ENCODE results near the gene HIF3A. TPM values are rescaled to one million over a fixed set of nuclear protein-coding genes. Genes with fewer than 3 reads are reported as not detected.

HIF3A gene
- total RNA-seq, 4 donors from 2014 or later = 5.9 to 29.2 (median 13.9) TPM

DNA sequence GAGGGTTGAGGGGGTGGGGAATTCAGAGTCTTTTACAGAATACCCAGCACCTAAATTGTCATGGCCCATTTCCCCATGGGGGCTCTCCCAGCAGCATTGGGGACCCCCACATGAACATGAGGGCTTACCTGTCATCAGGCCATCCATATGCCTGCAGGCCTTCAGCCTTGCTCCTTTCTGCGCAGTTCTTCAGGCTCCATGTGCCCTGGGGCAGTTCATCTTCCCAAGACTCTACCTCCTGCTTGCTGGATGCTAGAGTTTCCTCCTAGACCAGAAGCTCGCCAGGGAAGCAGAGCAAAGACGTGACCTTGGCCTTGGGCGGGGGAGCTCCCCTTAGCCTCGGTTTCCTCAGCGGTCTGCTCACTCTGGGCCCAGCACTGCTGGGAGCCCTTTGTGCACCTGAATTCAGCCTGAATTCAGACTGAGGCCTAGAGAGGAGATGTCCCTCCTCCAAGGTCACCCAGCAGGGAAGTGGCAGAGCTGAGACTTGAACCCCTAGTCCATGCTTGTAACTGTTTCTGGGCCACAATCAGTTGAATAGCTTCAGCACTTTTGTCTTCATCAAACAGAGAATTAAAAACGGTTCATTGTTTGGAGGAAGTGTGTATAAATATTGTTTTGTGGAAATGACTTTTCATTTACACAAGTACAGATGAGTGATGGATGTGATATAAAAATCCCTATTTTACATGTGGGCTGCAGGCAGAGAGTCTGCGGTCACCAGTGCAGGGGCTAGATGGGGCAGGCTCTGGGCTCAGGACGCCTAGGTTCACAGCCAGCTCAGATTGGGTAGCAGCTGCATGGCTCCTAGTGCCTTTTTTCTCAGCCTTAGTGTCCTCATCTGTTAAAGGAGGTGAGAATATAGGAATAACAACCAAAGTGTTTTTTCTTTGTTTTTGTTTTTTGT is 59.6 kb downstream of the HIF3A start:
- H3K4me1 ChIP-seq = peaks cover 3 to 6% of the 10 kb centered on the region in 2 donors
- H3K27me3 ChIP-seq = no peaks in the 10 kb centered on the region
- H3K36me3 ChIP-seq = peaks cover 0 to 23% of the 10 kb centered on the region in 2 donors
- no peak overlapping the region for H3K27ac ChIP-seq
- H3K4me3 ChIP-seq = no peak overlapping the region
- no peak for ATAC-seq
- no peak for TF ChIP-seq POLR2A (IDR thresholded peaks at IDR 0.05)
- in situ Hi-C loops (cut with MboI; ENCODE audit: low sequenced_read_pairs in 4 of 4) (no loop called here), intact Hi-C loops (cut with DNase I; ENCODE audit: low total_unique reads) (no loop called here)
- no peak for DNase-seq
- no peaks in the 10 kb centered on the region for H3K9me3 ChIP-seq

DNA sequence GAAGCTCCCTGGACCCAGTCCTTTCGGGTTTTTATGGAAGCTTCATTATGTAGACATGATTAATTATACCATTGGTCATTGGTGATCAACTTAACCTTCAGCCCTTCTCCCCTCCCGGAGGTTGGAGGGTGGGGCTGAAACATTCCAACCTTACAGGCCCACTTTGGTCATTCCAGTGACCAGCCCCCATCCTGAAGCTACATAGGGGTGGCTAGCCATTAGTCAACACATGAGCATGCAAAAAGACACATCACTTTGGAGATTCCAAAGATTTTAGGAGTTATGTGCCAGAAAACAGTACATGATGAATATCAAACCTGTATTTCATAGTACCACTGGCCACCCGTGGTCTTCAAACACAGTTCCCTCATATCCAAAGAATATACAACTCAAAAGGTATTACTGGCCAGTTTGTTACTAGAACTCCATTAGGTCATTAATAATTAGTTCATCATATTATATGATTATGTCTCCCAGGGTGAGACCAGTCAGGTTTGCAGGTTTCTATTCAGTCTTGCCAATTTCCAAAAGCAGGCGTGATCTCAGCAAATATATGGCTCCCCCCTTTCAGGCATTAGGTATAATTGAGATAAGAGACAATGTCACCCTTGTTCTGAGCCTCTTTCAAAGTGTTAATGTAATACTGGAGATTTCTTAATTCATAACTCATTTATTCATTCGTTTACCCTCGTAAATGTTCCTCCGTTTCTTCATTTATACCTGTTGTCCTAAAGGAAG is 61.2 kb downstream of the HIF3A start:
- ATAC-seq (no peak), DNase-seq (no peak)
- no peaks in the 10 kb centered on the region for H3K27me3 ChIP-seq
- H3K9me3 ChIP-seq = no peaks in the 10 kb centered on the region
- no peak overlapping the region for H3K27ac ChIP-seq
- in situ Hi-C loops (cut with MboI; ENCODE audit: low sequenced_read_pairs in 4 of 4) (no loop called here), intact Hi-C loops (cut with DNase I; ENCODE audit: low total_unique reads) (no loop called here)
- no peak overlapping the region for H3K4me3 ChIP-seq
- peaks cover 0 to 23% of the 10 kb centered on the region in 2 donors for H3K36me3 ChIP-seq
- TF ChIP-seq, protein P1, sequence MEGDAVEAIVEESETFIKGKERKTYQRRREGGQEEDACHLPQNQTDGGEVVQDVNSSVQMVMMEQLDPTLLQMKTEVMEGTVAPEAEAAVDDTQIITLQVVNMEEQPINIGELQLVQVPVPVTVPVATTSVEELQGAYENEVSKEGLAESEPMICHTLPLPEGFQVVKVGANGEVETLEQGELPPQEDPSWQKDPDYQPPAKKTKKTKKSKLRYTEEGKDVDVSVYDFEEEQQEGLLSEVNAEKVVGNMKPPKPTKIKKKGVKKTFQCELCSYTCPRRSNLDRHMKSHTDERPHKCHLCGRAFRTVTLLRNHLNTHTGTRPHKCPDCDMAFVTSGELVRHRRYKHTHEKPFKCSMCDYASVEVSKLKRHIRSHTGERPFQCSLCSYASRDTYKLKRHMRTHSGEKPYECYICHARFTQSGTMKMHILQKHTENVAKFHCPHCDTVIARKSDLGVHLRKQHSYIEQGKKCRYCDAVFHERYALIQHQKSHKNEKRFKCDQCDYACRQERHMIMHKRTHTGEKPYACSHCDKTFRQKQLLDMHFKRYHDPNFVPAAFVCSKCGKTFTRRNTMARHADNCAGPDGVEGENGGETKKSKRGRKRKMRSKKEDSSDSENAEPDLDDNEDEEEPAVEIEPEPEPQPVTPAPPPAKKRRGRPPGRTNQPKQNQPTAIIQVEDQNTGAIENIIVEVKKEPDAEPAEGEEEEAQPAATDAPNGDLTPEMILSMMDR (IDR thresholded peaks at IDR 0.05 in 4 of 5, conservative IDR thresholded peaks at IDR 0.05 in 1 of 5) = no peak
- TF ChIP-seq POLR2A (IDR thresholded peaks at IDR 0.05) = no peak
- no peaks in the 10 kb centered on the region for H3K4me1 ChIP-seq

DNA sequence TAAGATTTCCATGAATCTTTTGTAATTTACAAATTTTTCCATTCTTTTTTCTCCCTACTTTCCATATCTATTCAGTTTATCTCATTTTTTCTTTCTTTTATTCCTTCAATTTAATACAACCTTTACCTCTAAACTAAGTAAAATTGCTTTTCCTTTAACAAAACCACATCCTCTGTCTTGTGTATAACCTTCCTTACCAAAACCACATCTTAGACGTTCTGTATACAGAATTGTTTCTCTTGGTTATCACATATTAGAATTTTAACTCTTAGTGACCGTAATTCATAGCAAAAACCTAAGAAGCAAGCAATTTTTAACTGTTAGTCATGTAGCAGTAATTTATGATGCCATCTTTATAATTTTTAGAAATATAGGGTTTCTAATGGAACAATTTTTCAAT is 65.1 kb downstream of the HIF3A start:
- intact Hi-C loops (cut with DNase I; ENCODE audit: low total_unique reads) (no loop called here), in situ Hi-C loops (cut with MboI; ENCODE audit: low sequenced_read_pairs in 4 of 4) (no loop called here)
- H3K9me3 ChIP-seq = no peaks in the 10 kb centered on the region
- no peak overlapping the region for H3K27ac ChIP-seq
- TF ChIP-seq POLR2A (IDR thresholded peaks at IDR 0.05) = no peak
- TF ChIP-seq, protein P1 (IDR thresholded peaks at IDR 0.05 in 4 of 5, conservative IDR thresholded peaks at IDR 0.05 in 1 of 5) = no peak
- no peaks in the 10 kb centered on the region for H3K27me3 ChIP-seq
- DNase-seq = no peak
- no peaks in the 10 kb centered on the region for H3K4me1 ChIP-seq
- peaks cover 0 to 15% of the 10 kb centered on the region in 2 donors for H3K36me3 ChIP-seq
- no peak overlapping the region for H3K4me3 ChIP-seq
- no peak for ATAC-seq

DNA sequence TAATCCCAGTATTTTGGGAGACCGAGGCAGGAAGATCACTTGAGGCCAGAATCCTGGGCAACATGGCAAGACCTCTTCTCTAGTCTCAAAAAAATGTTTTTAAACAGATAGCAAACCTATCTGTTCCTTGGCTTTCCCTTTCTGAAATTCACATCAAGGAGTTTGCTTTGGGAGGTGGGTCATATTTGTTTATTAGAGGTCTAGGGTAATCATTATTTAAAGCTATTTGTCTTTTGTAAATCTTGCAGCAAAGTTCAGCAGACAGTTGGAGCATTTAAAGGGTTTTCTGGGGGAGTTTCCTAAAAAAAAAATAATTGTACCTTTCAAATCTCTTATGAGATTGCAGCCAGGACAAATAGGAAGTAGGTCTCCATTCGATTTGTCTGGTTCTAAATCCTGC is 67.5 kb downstream of the HIF3A start:
- ATAC-seq (no peak), DNase-seq (no peak)
- H3K27ac ChIP-seq = no peak overlapping the region
- H3K4me1 ChIP-seq = no peaks in the 10 kb centered on the region
- H3K36me3 ChIP-seq = peaks cover 0 to 15% of the 10 kb centered on the region in 2 donors
- no peaks in the 10 kb centered on the region for H3K9me3 ChIP-seq
- TF ChIP-seq POLR2A (IDR thresholded peaks at IDR 0.05) = no peak
- TF ChIP-seq, protein P1 (IDR thresholded peaks at IDR 0.05 in 4 of 5, conservative IDR thresholded peaks at IDR 0.05 in 1 of 5) = no peak
- in situ Hi-C loops (cut with MboI; ENCODE audit: low sequenced_read_pairs in 4 of 4) = no loop called here
- intact Hi-C loops (cut with DNase I; ENCODE audit: low total_unique reads) = no loop called here
- H3K27me3 ChIP-seq = no peaks in the 10 kb centered on the region
- no peak overlapping the region for H3K4me3 ChIP-seq

DNA sequence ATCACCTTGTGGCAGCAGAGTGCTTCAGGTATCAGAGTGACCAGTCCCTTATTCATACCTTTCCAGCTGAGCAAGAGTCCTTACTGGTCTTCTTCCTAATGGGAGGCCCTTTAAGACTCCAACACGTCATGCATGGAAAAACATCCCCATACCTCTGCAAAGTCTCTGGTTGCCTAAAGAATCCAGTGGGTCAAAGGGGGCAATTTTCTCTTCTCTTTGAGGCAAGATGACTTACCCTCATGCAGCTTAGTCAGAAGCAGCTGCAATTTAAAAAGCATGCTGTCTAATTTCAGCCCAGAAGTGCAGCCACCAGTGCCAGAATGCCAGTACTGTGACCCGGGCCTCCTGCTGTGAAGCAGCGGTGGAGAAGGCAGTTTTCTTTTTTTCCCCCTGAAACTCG is 68.7 kb downstream of the HIF3A start:
- Histone ChIP-seq H3K36me3 (peaks cover 0 to 15% of the 10 kb centered on the region in 2 donors), H3K27me3 (no peaks in the 10 kb centered on the region), H3K9me3 (no peaks in the 10 kb centered on the region), H3K4me1 (no peaks in the 10 kb centered on the region), H3K27ac (no peak overlapping the region), H3K4me3 (no peak overlapping the region)
- DNase-seq = no peak
- TF ChIP-seq, protein P1 (IDR thresholded peaks at IDR 0.05 in 4 of 5, conservative IDR thresholded peaks at IDR 0.05 in 1 of 5) = no peak
- no peak for TF ChIP-seq POLR2A (IDR thresholded peaks at IDR 0.05)
- ATAC-seq = no peak
- intact Hi-C loops (cut with DNase I; ENCODE audit: low total_unique reads) (no loop called here), in situ Hi-C loops (cut with MboI; ENCODE audit: low sequenced_read_pairs in 4 of 4) (no loop called here)
